GM21576 (cell line): ENCODE results near the gene LEMD3.

Experiments used
- ATAC-seq: cut with Tn5 transposase; IDR thresholded peaks from one replicate; pipeline ENCODE4 v1.9.1; 2021; ENCODE audit warnings: mild to moderate bottlenecking, moderate library complexity; ENCODE audit not compliant: unreplicated experiment

The LEMD3 gene

GRCh38 chr12:65204886-65205525 lies 35.6 kb downstream of the LEMD3 start:
- no peak for ATAC-seq

- peak; percentile 51 for ATAC-seq
Measured at GRCh38 chr12:65205886-65206285, 36.5 kb downstream of the LEMD3 start.

GRCh38 chr12:65208125-65208524 lies 38.7 kb downstream of the LEMD3 start:
- no peak for ATAC-seq

GRCh38 chr12:65208964-65209654 lies 39.7 kb downstream of the LEMD3 start:
- no peak for ATAC-seq

GRCh38 chr12:65209655-65210043 lies 40.3 kb downstream of the LEMD3 start:
- ATAC-seq, result peak; percentile 82

- ATAC-seq, result no peak
Measured at GRCh38 chr12:65217086-65217485, 47.7 kb downstream of the LEMD3 start.

- ATAC-seq, result no peak
Measured at GRCh38 chr12:65220761-65221160, 51.4 kb downstream of the LEMD3 start.

GRCh38 chr12:65229441-65229840 lies 60.1 kb downstream of the LEMD3 start:
- no peak for ATAC-seq

- no peak for ATAC-seq
Measured at GRCh38 chr12:65232476-65233077, 63.2 kb downstream of the LEMD3 start.

- ATAC-seq, result no peak
Measured at GRCh38 chr12:65237153-65237552, 67.8 kb downstream of the LEMD3 start.

GRCh38 chr12:65238609-65239008 lies 69.2 kb downstream of the LEMD3 start:
- no peak for ATAC-seq

GRCh38 chr12:65248656-65249633 lies 79.6 kb downstream of the LEMD3 start:
- no peak for ATAC-seq

- ATAC-seq, result no peak
Measured at GRCh38 chr12:65252515-65252914, 83.1 kb downstream of the LEMD3 start.

GRCh38 chr12:65257986-65258385 lies 88.6 kb downstream of the LEMD3 start:
- no peak for ATAC-seq

- ATAC-seq, result no peak
Measured at GRCh38 chr12:65259501-65259900, 90.1 kb downstream of the LEMD3 start.

- ATAC-seq, result no peak
Measured at GRCh38 chr12:65263777-65264176, 94.4 kb downstream of the LEMD3 start.

GRCh38 chr12:65266408-65266807 lies 97.0 kb downstream of the LEMD3 start:
- no peak for ATAC-seq

- ATAC-seq, result no peak
Measured at GRCh38 chr12:65269603-65270002, 100.2 kb downstream of the LEMD3 start.

- ATAC-seq, result no peak
Measured at GRCh38 chr12:65274602-65275272, 105.4 kb downstream of the LEMD3 start.

GRCh38 chr12:65275627-65276026 lies 106.2 kb downstream of the LEMD3 start:
- ATAC-seq, result no peak
